ENCODE measurements around the gene RNF26.
A peak's percentile ranks its signal among the peaks of the same experiment; 100 is the strongest.

The RNF26 gene

GRCh38 chr11:119346605-119347004 is 12.3 kb downstream of the RNF26 start, which contains the start of gene MFRP:
TSS of gene MFRP (minus strand) at chr11:119346705. CDS start at chr11:119346513, 192 bp downstream.
- H3K27me3 ChIP-seq (ENCODE audit: insufficient read depth, low read depth, severe bottlenecking), result no peaks in the 10 kb centered on the region
- H3K9me3 ChIP-seq (ENCODE audit: severe bottlenecking), result no peaks in the 10 kb centered on the region
- no peak within 1 kb of the TSS for H3K27ac ChIP-seq
- DNase-seq, result no peak
- H3K4me3 ChIP-seq (ENCODE audit: low read depth, low read length), result no peak within 1 kb of the TSS
- no peak for TF ChIP-seq CTCF (IDR thresholded peaks at IDR 0.05; ENCODE audit: low read depth, low read length)
- H3K36me3 ChIP-seq, result no peaks in the 10 kb centered on the region

- TF ChIP-seq CTCF (IDR thresholded peaks at IDR 0.05; ENCODE audit: low read depth, low read length), result no peak
- H3K27ac ChIP-seq, result no peak overlapping the region
- H3K4me3 ChIP-seq (ENCODE audit: low read depth, low read length), result no peak overlapping the region
- no peaks in the 10 kb centered on the region for H3K27me3 ChIP-seq (ENCODE audit: insufficient read depth, low read depth, severe bottlenecking)
- H3K9me3 ChIP-seq (ENCODE audit: severe bottlenecking), result no peaks in the 10 kb centered on the region
- no peaks in the 10 kb centered on the region for H3K36me3 ChIP-seq
- no peak for DNase-seq
Observed at GRCh38 chr11:119347242-119347641, 12.9 kb downstream of the RNF26 start.

GRCh38 chr11:119347940-119348605 is 13.7 kb downstream of the RNF26 start:
- Histone ChIP-seq H3K9me3 (ENCODE audit: severe bottlenecking) (no peaks in the 10 kb centered on the region), H3K27me3 (ENCODE audit: insufficient read depth, low read depth, severe bottlenecking) (no peaks in the 10 kb centered on the region), H3K4me3 (ENCODE audit: low read depth, low read length) (no peak overlapping the region), H3K36me3 (no peaks in the 10 kb centered on the region), H3K27ac (no peak overlapping the region)
- no peak for TF ChIP-seq CTCF (IDR thresholded peaks at IDR 0.05; ENCODE audit: low read depth, low read length)
- no peak for DNase-seq

GRCh38 chr11:119350302-119350701 is 16.0 kb downstream of the RNF26 start:
- Histone ChIP-seq H3K9me3 (ENCODE audit: severe bottlenecking) (no peaks in the 10 kb centered on the region), H3K36me3 (peaks cover 8% of the 10 kb centered on the region), H3K27me3 (ENCODE audit: insufficient read depth, low read depth, severe bottlenecking) (no peaks in the 10 kb centered on the region), H3K4me3 (ENCODE audit: low read depth, low read length) (no peak overlapping the region), H3K27ac (no peak overlapping the region)
- no peak for TF ChIP-seq CTCF (IDR thresholded peaks at IDR 0.05; ENCODE audit: low read depth, low read length)
- no peak for DNase-seq

- peaks cover 13% of the 10 kb centered on the region for H3K36me3 ChIP-seq
- no peak overlapping the region for H3K27ac ChIP-seq
- TF ChIP-seq CTCF (IDR thresholded peaks at IDR 0.05; ENCODE audit: low read depth, low read length), result no peak
- DNase-seq, result no peak
- H3K27me3 ChIP-seq (ENCODE audit: insufficient read depth, low read depth, severe bottlenecking), result no peaks in the 10 kb centered on the region
- H3K9me3 ChIP-seq (ENCODE audit: severe bottlenecking), result no peaks in the 10 kb centered on the region
- no peak overlapping the region for H3K4me3 ChIP-seq (ENCODE audit: low read depth, low read length)
Observed at GRCh38 chr11:119351232-119351631, 16.9 kb downstream of the RNF26 start.

GRCh38 chr11:119352857-119353260 is 18.5 kb downstream of the RNF26 start:
- peaks cover 26% of the 10 kb centered on the region for H3K36me3 ChIP-seq
- no peak for TF ChIP-seq CTCF (IDR thresholded peaks at IDR 0.05; ENCODE audit: low read depth, low read length)
- no peaks in the 10 kb centered on the region for H3K27me3 ChIP-seq (ENCODE audit: insufficient read depth, low read depth, severe bottlenecking)
- peak; percentile 78 for DNase-seq
- no peaks in the 10 kb centered on the region for H3K9me3 ChIP-seq (ENCODE audit: severe bottlenecking)
- peak overlapping the region; percentile 47; the same call in 1 of the 2 replicates for H3K27ac ChIP-seq
- no peak overlapping the region for H3K4me3 ChIP-seq (ENCODE audit: low read depth, low read length)
